Measurements from ENCODE around the gene NEK6.

Gene NEK6

GRCh38 chr9:124353166-124353768 is 95.5 kb downstream of the NEK6 start:
- FAIRE-seq, result no peak
- no peak for TF ChIP-seq CTCF (IDR thresholded peaks at IDR 0.05; ENCODE audit: insufficient read depth, missing control alignments)
- no peak for DNase-seq (ENCODE audit: insufficient read length, low spot score)

GRCh38 chr9:124353811-124354274 is 96.1 kb downstream of the NEK6 start:
- no peak for TF ChIP-seq CTCF (IDR thresholded peaks at IDR 0.05; ENCODE audit: insufficient read depth, missing control alignments)
- DNase-seq (ENCODE audit: insufficient read length, low spot score) (no peak), FAIRE-seq (no peak)

GRCh38 chr9:124354346-124355038 is 96.7 kb downstream of the NEK6 start:
- no peak for DNase-seq (ENCODE audit: insufficient read length, low spot score)
- TF ChIP-seq CTCF (IDR thresholded peaks at IDR 0.05; ENCODE audit: insufficient read depth, missing control alignments), result no peak
- no peak for FAIRE-seq

- no peak for TF ChIP-seq CTCF (IDR thresholded peaks at IDR 0.05; ENCODE audit: insufficient read depth, missing control alignments)
- FAIRE-seq, result no peak
- DNase-seq (ENCODE audit: insufficient read length, low spot score), result no peak
These were observed 97.5 kb downstream of the NEK6 start for GRCh38 chr9:124355039-124355940.

- TF ChIP-seq CTCF (IDR thresholded peaks at IDR 0.05; ENCODE audit: insufficient read depth, missing control alignments), result no peak
- FAIRE-seq, result no peak
- DNase-seq (ENCODE audit: insufficient read length, low spot score), result no peak
These were observed 98.4 kb downstream of the NEK6 start for GRCh38 chr9:124355941-124356744.

GRCh38 chr9:124356745-124357390 is 99.1 kb downstream of the NEK6 start:
- no peak for TF ChIP-seq CTCF (IDR thresholded peaks at IDR 0.05; ENCODE audit: insufficient read depth, missing control alignments)
- no peak for DNase-seq (ENCODE audit: insufficient read length, low spot score)
- FAIRE-seq, result no peak

Measured in D721Med (cell line).